ENCODE measurements around the gene ISL1. TPM values are rescaled to one million over a fixed set of nuclear protein-coding genes. Genes with fewer than 3 reads are reported as not detected.

ISL1 gene
- total and polyA plus RNA-seq, 2 of the 4 experiments (the other 2 are of a cell fraction): under 0.01 TPM; not detected in 1

DNA sequence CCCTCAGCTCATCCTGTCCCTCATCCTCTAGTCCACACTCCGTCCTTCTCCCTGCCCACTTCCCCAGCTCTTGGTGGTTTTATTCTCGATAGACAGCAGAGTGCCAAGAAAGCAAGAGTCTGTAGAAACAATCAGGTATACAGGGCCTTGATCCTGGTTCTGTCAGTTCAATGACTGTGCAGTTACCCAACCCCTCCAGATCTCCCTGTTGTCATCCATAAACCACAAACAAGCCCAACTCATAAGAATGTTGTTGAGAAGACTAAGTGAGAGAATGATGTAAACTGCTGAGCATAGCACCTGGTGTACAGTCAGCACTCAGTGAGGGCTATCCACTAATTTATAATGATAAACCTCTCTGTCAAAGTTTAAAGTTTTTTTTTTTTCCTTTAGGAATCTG, 31.3 kb downstream of the ISL1 start:
- Histone ChIP-seq H3K56ac (ENCODE audit: extremely low read depth, insufficient read depth, low read length) (no peak overlapping the region), H2AK5ac (ENCODE audit: low read depth, low read length) (no peak overlapping the region), H3K9ac (ENCODE audit: low read depth, low read length) (no peak overlapping the region), H4K5ac (ENCODE audit: low read depth, low read length) (no peak overlapping the region), H3K4me3 (ENCODE audit: insufficient read depth, low read depth, low read length) (no peak overlapping the region), H2BK120ac (ENCODE audit: low read depth, low read length) (no peak overlapping the region), H3K9me3 (ENCODE audit: control insufficient read depth, insufficient read depth, low read length) (no peaks in the 10 kb centered on the region), H4K8ac (ENCODE audit: low read depth in 2 of 2, low read length in 2 of 2) (no peak overlapping the region), H2AK9ac (replicated peaks; ENCODE audit: low read depth, low read length, poor library complexity) (no peak overlapping the region), H2BK5ac (ENCODE audit: low read depth, low read length, poor library complexity, severe bottlenecking) (no peak overlapping the region), H3K36me3 (ENCODE audit: control insufficient read depth, insufficient read depth, low read length) (no peaks in the 10 kb centered on the region), H3K4me1 (ENCODE audit: control insufficient read depth, insufficient read depth, low read length) (no peaks in the 10 kb centered on the region), H3K79me1 (ENCODE audit: low read depth in 1 of 2, low read length in 2 of 2) (no peaks in the 10 kb centered on the region), H3K27ac (ENCODE audit: insufficient read depth, low read length) (no peak overlapping the region), H3K23ac (ENCODE audit: low read depth, low read length) (no peak overlapping the region), H4K91ac (ENCODE audit: insufficient read depth, low read depth, low read length) (no peak overlapping the region), H3K9me1 (ENCODE audit: insufficient read depth, low read length) (no peaks in the 10 kb centered on the region), H2AFZ (replicated peaks; ENCODE audit: low read length, poor library complexity) (no peak overlapping the region), H3K27me3 (ENCODE audit: control insufficient read depth, insufficient read depth, low read length) (no peaks in the 10 kb centered on the region), H3K4me2 (ENCODE audit: low read depth, low read length) (no peak overlapping the region), H2BK15ac (ENCODE audit: low read depth, low read length) (no peak overlapping the region), H3K4ac (ENCODE audit: low read depth, low read length) (no peak overlapping the region), H3K14ac (replicated peaks; ENCODE audit: low read depth, low read length) (no peak overlapping the region), H3K18ac (ENCODE audit: low read depth, low read length) (no peak overlapping the region), H4K20me1 (ENCODE audit: insufficient read depth, low read length) (no peaks in the 10 kb centered on the region), H2BK20ac (ENCODE audit: low read depth, low read length) (no peak overlapping the region)
- ChIA-PET CTCF (interaction anchor here (0.6 kb wide), 1 partner anchor 1398 kb away, joined by 4 read pairs; no protein-coding TSS in a partner anchor), POLR2A (ENCODE audit: unreplicated experiment) (no interaction called here)
- BruUV-seq (replicated peaks): no TSS peak
- in situ Hi-C loops (cut with MboI; ENCODE audit: low sequenced_read_pairs): no loop called here
- intact Hi-C loops (cut with micrococcal nuclease): no loop called here
- no peak for DNase-seq
- no peak for TF ChIP-seq RFX5 (IDR thresholded peaks at IDR 0.05; ENCODE audit: low read depth, low read length)
- no peak for TF ChIP-seq SMC3 (IDR thresholded peaks at IDR 0.05; ENCODE audit: low read depth, low read length)
- no peak for TF ChIP-seq CTCF (conservative IDR thresholded peaks at IDR 0.05; ENCODE audit: low read depth, low read length)
- no peak for TF ChIP-seq MAFK (IDR thresholded peaks at IDR 0.05; ENCODE audit: low read depth, low read length)
- TF ChIP-seq RCOR1 (IDR thresholded peaks at IDR 0.05; ENCODE audit: insufficient replicate concordance, low read length): no peak
- no peak for TF ChIP-seq MAZ (IDR thresholded peaks at IDR 0.05; ENCODE audit: borderline replicate concordance, low read depth, low read length)
- no peak for TF ChIP-seq POLR2A (IDR thresholded peaks at IDR 0.05; ENCODE audit: low read depth, low read length)
- no peak for TF ChIP-seq CHD1 (IDR thresholded peaks at IDR 0.05; ENCODE audit: low read depth, low read length)
- TF ChIP-seq NFE2L2 (IDR thresholded peaks at IDR 0.05; ENCODE audit: low read depth, low read length): no peak
- no peak for TF ChIP-seq FOS (IDR thresholded peaks at IDR 0.05; ENCODE audit: low read depth, low read length)
- no peak for TF ChIP-seq CEBPB (IDR thresholded peaks at IDR 0.05; ENCODE audit: low read depth, low read length)
- no peak for TF ChIP-seq USF2 (IDR thresholded peaks at IDR 0.05; ENCODE audit: low read depth, low read length)
- no peak for TF ChIP-seq RAD21 (IDR thresholded peaks at IDR 0.05; ENCODE audit: low read length)
- TF ChIP-seq BHLHE40 (IDR thresholded peaks at IDR 0.05; ENCODE audit: low read depth, low read length): no peak
- TF ChIP-seq, protein P1, sequence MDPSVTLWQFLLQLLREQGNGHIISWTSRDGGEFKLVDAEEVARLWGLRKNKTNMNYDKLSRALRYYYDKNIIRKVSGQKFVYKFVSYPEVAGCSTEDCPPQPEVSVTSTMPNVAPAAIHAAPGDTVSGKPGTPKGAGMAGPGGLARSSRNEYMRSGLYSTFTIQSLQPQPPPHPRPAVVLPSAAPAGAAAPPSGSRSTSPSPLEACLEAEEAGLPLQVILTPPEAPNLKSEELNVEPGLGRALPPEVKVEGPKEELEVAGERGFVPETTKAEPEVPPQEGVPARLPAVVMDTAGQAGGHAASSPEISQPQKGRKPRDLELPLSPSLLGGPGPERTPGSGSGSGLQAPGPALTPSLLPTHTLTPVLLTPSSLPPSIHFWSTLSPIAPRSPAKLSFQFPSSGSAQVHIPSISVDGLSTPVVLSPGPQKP (IDR thresholded peaks at IDR 0.05; ENCODE audit: borderline replicate concordance, low read depth, low read length): no peak
- TF ChIP-seq MXI1 (IDR thresholded peaks at IDR 0.05; ENCODE audit: borderline replicate concordance, low read depth, low read length): no peak
- WGBS, 2 experiments (ENCODE audit: extremely low coverage in 2 of 2, insufficient read length in 1 of 2): no CpG with 5 or more reads among the region's 2 CpGs
- dilution Hi-C loops (cut with HindIII; ENCODE audit: low sequenced_read_pairs, unreplicated experiment): no loop called here
- no peak for ATAC-seq (ENCODE audit: low read depth)
